Thyroid gland (tissue), 4 donors: Measurements from ENCODE around the gene GOLIM4. TPM values are rescaled to one million over a fixed set of nuclear protein-coding genes. Genes with fewer than 3 reads are reported as not detected.
"Not testable (repeated sequence)": the region's sequence is repeated elsewhere in the genome, so short reads cannot be mapped to it uniquely, and the experiment has no call there.

ENCODE experiments used
- DNase-seq, 2 donors: peaks; one replicate each; pipeline ENCODE4 v3.0.0-alpha.2; 2019
- H3K27ac ChIP-seq, 3 donors: fragments of 200-600 bp; sonication (generic); 1 replicate in 2 of 3; 2 replicates in 1 of 3; pipeline ENCODE4 v1.5.1; 2016 to 2019; ENCODE audit warnings: mild to moderate bottlenecking in 1 of 3, moderate library complexity in 1 of 3
- H3K27me3 ChIP-seq: fragments of 200-600 bp; sonication (generic); one replicate; pipeline ENCODE4 v1.5.1; 2019
- H3K36me3 ChIP-seq, 2 donors: fragments of 200-600 bp; sonication (generic); one replicate each; pipeline ENCODE4 v1.5.1; 2016 to 2019
- H3K4me1 ChIP-seq, 2 donors: fragments of 200-600 bp; sonication (generic); one replicate each; pipeline ENCODE4 v1.5.1; 2017 to 2019
- H3K4me3 ChIP-seq, 3 donors: fragments of 200-600 bp; sonication (generic); replicated peaks in 1 of 3; 1 replicate in 2 of 3; 2 replicates in 1 of 3; pipeline ENCODE4 v1.5.1; 2016; ENCODE audit warnings: mild to moderate bottlenecking in 1 of 3
- H3K9me3 ChIP-seq: fragments of 200-600 bp; sonication (generic); one replicate; pipeline ENCODE4 v1.5.1; 2017
- CTCF ChIP-seq, 6 experiments: fragments of 200-600 bp in 3 of 6; fragments of 450-650 bp in 3 of 6; sonication (generic) in 3 of 6; IDR thresholded peaks; one replicate each; pipeline ENCODE4 v1.5.1; 2016 to 2019; ENCODE audit warnings: antibody characterized with exemption in 6 of 6, mild to moderate bottlenecking in 2 of 6, inconsistent platforms in 1 of 6, moderate library complexity in 1 of 6
- POLR2A ChIP-seq, 2 donors: fragments of 450-650 bp; IDR thresholded peaks; one replicate each; pipeline ENCODE4 v1.6.1; 2017; ENCODE audit warnings: antibody characterized with exemption in 2 of 2, mild to moderate bottlenecking in 2 of 2, moderate library complexity in 1 of 2
- WGBS, 2 donors: methylation state at CpG; one replicate each; pipeline ENCODE4 v1.1.5; 2017; 5-methylcytosine and 5-hydroxymethylcytosine counted together
- intact Hi-C: fragments of 100-400 bp; cut with DNase I; formaldehyde crosslinking; loops from one replicate; pipeline ENCODE4 v1.15.1; 2023
- total RNA-seq, 4 donors: library from RNA; depleted of rRNA; stranded (reverse); fragments of >200 nt; gene quantifications; one replicate each; pipeline ENCODE4 v1.2.3, GENCODE V29; 2016

GOLIM4 gene
- total RNA-seq, 4 donors from 2014 or later: 32.2 to 41.8 (median 34.2) TPM

GRCh38 chr3:168060317-168060716, 35.4 kb downstream of the GOLIM4 start:
- no peak for TF ChIP-seq CTCF (IDR thresholded peaks at IDR 0.05)
- no peak for TF ChIP-seq POLR2A (IDR thresholded peaks at IDR 0.05)
- WGBS, 2 donors: 93 to 95% methylated on average over 3 of the region's 3 CpGs
- intact Hi-C loops: no loop called here
- Histone ChIP-seq H3K4me3 (no peak overlapping the region), H3K9me3 (no peaks in the 10 kb centered on the region), H3K27me3 (no peaks in the 10 kb centered on the region), H3K4me1 (no peaks in the 10 kb centered on the region), H3K27ac (no peak overlapping the region), H3K36me3 (no peaks in the 10 kb centered on the region)
- DNase-seq: no peak

- Histone ChIP-seq H3K9me3 (no peaks in the 10 kb centered on the region), H3K36me3 (no peaks in the 10 kb centered on the region), H3K4me1 (no peaks in the 10 kb centered on the region), H3K27ac (no peak overlapping the region), H3K27me3 (no peaks in the 10 kb centered on the region), H3K4me3 (no peak overlapping the region)
- WGBS, 2 donors: 85 to 89% methylated on average over 2 of the region's 2 CpGs
- intact Hi-C loops: no loop called here
- no peak for TF ChIP-seq CTCF (IDR thresholded peaks at IDR 0.05)
- TF ChIP-seq POLR2A (IDR thresholded peaks at IDR 0.05): no peak
- DNase-seq: no peak
These were observed 37.2 kb downstream of the GOLIM4 start for GRCh38 chr3:168058481-168058880.

- intact Hi-C loops, H3K27me3 ChIP-seq, H3K27ac ChIP-seq, H3K4me1 ChIP-seq, H3K9me3 ChIP-seq, H3K36me3 ChIP-seq, H3K4me3 ChIP-seq, DNase-seq: not testable (repeated sequence)
- 96 to 97% methylated on average over 7 of the region's 7 CpGs for WGBS, 2 donors
These were observed 39.1 kb downstream of the GOLIM4 start for GRCh38 chr3:168056398-168057230.

- intact Hi-C loops: no loop called here
- H3K27me3 ChIP-seq: no peaks in the 10 kb centered on the region
- WGBS, 2 donors: 95 to 98% methylated on average over 5 of the region's 5 CpGs
These were observed 41.3 kb downstream of the GOLIM4 start for GRCh38 chr3:168054447-168054846.

GRCh38 chr3:168053115-168053514, 42.6 kb downstream of the GOLIM4 start:
- no peaks in the 10 kb centered on the region for H3K4me1 ChIP-seq
- TF ChIP-seq CTCF (IDR thresholded peaks at IDR 0.05) (no peak), POLR2A (IDR thresholded peaks at IDR 0.05) (no peak)
- no peak overlapping the region for H3K27ac ChIP-seq
- DNase-seq: no peak
- no peak overlapping the region for H3K4me3 ChIP-seq
- no peaks in the 10 kb centered on the region for H3K9me3 ChIP-seq
- H3K27me3 ChIP-seq: no peaks in the 10 kb centered on the region
- no peaks in the 10 kb centered on the region for H3K36me3 ChIP-seq
- WGBS, 2 donors: 78 to 83% methylated on average over 2 of the region's 2 CpGs
- intact Hi-C loops: no loop called here

More at GRCh38 chr3:168054447-168054846, 41.3 kb downstream of the GOLIM4 start:
- H3K4me1 ChIP-seq: no peaks in the 10 kb centered on the region
- no peak overlapping the region for H3K4me3 ChIP-seq
- H3K36me3 ChIP-seq: no peaks in the 10 kb centered on the region
- TF ChIP-seq POLR2A (IDR thresholded peaks at IDR 0.05): no peak
- TF ChIP-seq CTCF (IDR thresholded peaks at IDR 0.05): no peak
- no peak for DNase-seq
- no peak overlapping the region for H3K27ac ChIP-seq
- no peaks in the 10 kb centered on the region for H3K9me3 ChIP-seq
